GM18498 (cell line): ENCODE results near the gene SRR.

Experiments used
- ATAC-seq: cut with Tn5 transposase; IDR thresholded peaks from one replicate; pipeline ENCODE4 v1.9.1; 2021; ENCODE audit warnings: mild to moderate bottlenecking, moderate library complexity; ENCODE audit not compliant: unreplicated experiment

SRR gene

DNA sequence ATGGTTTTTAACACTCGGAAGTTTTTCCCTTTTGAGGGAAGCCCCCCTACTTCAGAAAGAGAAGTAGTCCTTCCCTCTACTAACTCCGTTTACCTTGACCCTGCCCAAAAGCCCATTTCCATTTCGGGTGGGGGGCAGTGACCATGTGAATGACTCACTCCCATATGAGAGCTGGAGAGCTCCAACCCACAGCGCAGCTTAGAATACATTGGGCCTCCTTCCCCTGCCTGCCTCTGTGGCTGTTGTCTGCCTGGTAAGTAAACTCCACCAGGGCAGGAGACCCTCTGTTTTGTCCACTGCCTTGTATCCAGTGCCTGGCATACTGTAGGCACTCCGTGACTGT lies 34.5 kb downstream of the SRR start:
- no peak for ATAC-seq

- ATAC-seq: no peak
These were observed 39.7 kb downstream of the SRR start for GRCh38 chr17:2343421-2343820.

- no peak for ATAC-seq
These were observed 40.8 kb downstream of the SRR start for GRCh38 chr17:2344528-2344927.

DNA sequence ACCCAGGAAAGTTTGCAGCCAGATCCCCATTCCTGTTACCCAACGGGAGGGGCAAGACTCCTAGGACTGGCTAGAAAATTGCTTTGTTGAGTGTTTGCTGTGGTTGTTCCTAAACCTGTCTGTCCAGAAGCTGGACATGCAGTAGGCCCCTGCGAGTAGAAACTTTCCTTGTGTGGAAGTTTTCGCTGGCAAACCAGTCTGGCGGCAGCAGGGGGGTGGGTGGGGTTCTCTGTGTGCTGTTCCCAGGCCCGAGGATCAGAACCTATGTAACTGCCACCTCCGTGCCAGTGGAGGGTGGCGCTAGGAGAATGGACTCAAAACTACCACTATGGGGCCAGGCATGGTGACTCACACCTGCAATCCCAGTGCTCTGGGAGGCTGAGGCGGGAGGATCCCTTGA lies 42.7 kb downstream of the SRR start:
- ATAC-seq: no peak

GRCh38 chr17:2347805-2348685 lies 44.3 kb downstream of the SRR start:
- no peak for ATAC-seq

- ATAC-seq: no peak
These were observed 47.5 kb downstream of the SRR start for GRCh38 chr17:2351269-2351668.

DNA sequence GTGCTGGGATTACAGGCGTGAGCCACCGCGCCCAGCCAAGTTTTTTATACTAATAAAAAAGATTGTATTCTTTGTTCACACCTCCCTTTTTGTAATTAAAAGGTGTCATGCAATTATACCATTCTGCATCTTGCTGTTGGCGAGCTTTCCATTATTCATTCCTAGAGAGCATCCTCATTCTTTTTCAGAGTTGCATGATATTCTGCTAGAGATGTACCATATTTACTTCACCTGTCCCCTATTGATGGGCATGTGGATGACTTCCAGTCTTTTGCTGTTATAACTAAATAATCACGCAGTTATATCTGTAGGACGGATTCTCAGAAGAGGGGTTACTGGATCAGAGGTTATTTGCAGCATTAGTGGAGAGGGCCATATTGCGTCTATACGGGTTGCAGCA lies 50.6 kb downstream of the SRR start:
- ATAC-seq: no peak

DNA sequence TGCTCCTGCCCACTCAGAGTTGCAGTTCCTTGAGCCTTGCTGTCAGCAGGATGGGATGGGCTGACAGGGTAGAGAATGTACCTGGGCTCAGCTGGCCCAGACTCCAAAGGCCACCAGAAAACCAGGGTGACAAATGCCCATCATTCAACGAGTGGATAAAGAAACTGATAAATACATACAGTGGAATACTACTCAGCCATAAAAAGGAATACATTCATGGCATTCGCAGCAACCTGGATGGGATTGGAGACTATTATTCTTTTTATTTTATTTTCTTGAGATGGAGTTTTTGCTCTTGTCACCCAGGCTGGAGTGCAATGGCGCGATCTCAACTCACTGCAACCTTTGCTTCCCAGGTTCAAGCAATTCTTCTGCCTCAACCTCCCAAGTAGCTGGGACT lies 53.5 kb downstream of the SRR start:
- ATAC-seq: no peak

- ATAC-seq: no peak
These were observed 54.2 kb downstream of the SRR start for GRCh38 chr17:2357931-2358434.

- no peak for ATAC-seq
These were observed 57.4 kb downstream of the SRR start for GRCh38 chr17:2361010-2361760.

DNA sequence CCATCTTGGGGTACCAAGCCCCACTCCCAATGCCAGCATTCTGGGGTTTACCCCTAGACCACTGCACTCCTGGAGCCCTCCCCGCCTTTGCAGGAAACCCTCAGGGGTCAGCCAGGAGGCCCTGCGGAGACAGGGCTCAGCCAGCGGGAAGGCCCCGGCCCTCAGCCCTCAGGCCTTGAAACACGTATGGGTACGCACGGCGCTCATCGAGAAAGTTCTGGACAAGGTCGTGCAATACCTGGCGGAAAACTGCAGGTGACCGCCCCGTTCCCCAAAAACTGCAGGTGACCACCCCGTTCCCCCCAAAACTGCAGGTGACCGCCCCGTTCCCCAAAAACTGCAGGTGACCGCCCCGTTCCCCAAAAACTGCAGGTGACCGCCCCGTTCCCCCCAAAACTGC lies 58.3 kb downstream of the SRR start:
- no peak for ATAC-seq

GRCh38 chr17:2362416-2362815 lies 58.7 kb downstream of the SRR start:
- no peak for ATAC-seq

GRCh38 chr17:2362881-2363280 lies 59.1 kb downstream of the SRR start:
- no peak for ATAC-seq

DNA sequence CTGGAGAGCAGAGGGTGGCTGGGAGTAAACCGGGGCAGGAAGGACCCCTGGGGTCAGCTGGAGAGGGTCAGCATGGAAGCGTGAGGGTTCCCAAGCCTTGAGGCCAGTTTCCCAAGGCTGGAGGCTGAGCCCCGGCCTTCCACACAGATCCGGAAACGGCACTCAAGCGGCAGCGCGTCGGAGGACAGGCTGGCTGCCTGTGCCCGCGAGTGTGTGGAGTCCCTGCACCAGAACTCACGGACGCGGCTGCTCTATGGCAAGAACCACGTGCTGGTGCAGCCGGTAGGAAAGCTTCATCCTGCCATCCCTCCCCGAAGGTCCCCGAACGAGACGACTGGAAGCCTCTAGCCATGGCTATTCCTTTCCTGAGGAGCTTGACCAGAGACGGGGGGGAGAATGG lies 59.6 kb downstream of the SRR start:
- ATAC-seq: no peak

GRCh38 chr17:2363851-2364762 lies 60.4 kb downstream of the SRR start:
- ATAC-seq: no peak

DNA sequence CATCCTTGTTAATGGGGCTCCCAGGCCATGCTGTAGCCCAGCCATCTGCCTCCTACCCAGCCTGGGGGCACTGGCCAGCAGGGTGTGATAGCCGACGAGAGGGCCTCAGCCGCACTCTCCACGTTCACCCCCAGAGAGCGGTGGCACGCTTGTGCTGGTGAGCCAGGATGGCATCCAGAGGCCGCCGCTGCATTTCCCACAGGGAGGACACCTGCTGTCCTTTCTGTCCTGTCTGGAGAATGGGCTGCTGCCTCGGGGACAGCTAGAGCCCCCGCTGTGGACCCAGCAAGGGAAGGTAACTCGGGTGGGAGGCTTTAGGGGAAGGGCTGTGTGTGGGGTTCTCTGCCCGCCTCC lies 61.0 kb downstream of the SRR start:
- ATAC-seq: no peak

DNA sequence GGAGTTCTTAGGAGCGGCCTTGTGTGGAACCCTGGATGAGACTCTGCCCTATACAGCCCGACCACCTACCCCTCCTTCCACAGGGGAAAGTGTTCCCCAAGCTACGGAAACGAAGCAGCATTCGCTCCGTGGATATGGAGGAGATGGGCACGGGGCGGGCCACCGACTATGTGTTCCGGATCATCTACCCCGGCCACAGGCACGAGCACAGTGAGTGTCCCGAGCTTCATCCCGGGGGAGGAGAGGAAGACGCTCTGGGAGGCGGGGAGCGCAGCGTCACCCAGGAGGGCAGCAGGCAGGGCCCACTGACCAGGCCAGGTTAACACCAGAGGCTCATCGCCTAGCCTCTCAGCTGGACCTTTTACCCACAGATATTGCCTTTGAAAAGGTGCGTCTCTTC lies 61.4 kb downstream of the SRR start:
- ATAC-seq: no peak

DNA sequence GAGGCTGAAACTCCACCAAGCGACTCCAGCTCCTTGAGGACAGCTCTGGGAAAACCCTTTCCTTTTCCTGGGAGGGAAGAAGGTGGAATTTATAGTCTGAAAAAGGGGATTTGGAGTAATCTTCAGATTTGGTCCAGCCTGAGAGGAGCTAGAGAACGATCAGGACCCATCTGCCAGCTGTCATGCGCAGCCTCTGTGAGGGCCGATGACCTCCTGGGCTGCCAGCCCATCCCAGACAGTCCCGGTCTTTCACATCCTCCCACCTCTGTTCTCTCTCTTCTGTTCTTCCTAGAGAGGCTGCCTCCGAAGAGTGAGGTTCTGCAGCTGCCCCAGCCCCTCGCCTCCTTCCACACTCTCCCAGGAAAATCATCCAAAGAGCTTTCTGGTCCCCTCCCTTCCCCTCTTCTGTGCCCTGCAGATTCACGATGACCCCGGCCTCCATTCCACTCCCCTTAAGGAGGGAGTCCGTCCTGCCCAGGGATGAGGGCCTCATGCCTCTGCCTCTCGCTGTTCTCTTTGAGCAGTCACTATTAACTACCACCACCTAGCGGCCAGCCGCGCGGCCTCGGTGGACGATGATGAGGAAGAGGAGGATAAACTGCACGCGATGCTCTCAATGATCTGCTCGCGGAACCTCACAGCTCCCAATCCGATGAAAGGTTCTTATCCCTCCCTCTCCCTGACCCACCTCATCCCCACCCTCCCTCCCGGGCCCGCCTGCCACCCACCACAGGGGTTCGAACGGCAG lies 63.2 kb downstream of the SRR start:
- ATAC-seq: no peak

GRCh38 chr17:2368359-2368758 lies 64.6 kb downstream of the SRR start:
- ATAC-seq: no peak

- ATAC-seq: no peak
These were observed 65.3 kb downstream of the SRR start for GRCh38 chr17:2369039-2369438.
